H1 (cell line): ENCODE data around the gene CNPY3. TPM values are rescaled to one million over a fixed set of nuclear protein-coding genes. Genes with fewer than 3 reads are reported as not detected.

Experiments used
- CHD1 ChIP-seq: IDR thresholded peaks from 2 replicates; pipeline ENCODE4 v1.6.1; 2012; ENCODE audit warnings: low read depth, low read length, improper control_type of control experiment
- MAFK ChIP-seq: IDR thresholded peaks from 2 replicates; pipeline ENCODE4 v1.6.1; 2012; ENCODE audit warnings: low read depth, mild to moderate bottlenecking, improper control_type of control experiment, low read length
- POLR2A ChIP-seq, 2 experiments: IDR thresholded peaks; 1 replicate in 1 of 2; 2 replicates in 1 of 2; pipeline ENCODE4 v1.6.1; 2011; ENCODE audit warnings: low read depth in 2 of 2, low read length in 2 of 2, mild to moderate bottlenecking in 2 of 2; ENCODE audit errors: control extremely low read depth in 1 of 2
- SAP30 ChIP-seq: fragments of 300-600 bp; sonication (generic); IDR thresholded peaks from 2 replicates; pipeline ENCODE4 v1.7.1; 2012; ENCODE audit warnings: low read length, moderate library complexity, mild to moderate bottlenecking, inconsistent platforms; ENCODE audit not compliant: insufficient read depth, insufficient replicate concordance
- SIN3A ChIP-seq, 2 experiments: IDR thresholded peaks in 1 of 2; conservative IDR thresholded peaks in 1 of 2; 2 replicates each; pipeline ENCODE4 v1.6.1; 2011 to 2012; ENCODE audit warnings: low read length in 2 of 2, improper control_type of control experiment in 1 of 2, low read depth in 1 of 2, mild to moderate bottlenecking in 1 of 2
- SP2 ChIP-seq: IDR thresholded peaks from 2 replicates; pipeline ENCODE4 v1.6.1; 2012; ENCODE audit warnings: mild to moderate bottlenecking, low read length, inconsistent platforms
- SP4 ChIP-seq: IDR thresholded peaks from 2 replicates; pipeline ENCODE4 v1.6.1; 2012; ENCODE audit warnings: low read length, inconsistent platforms
- YY1 ChIP-seq: IDR thresholded peaks from 2 replicates; pipeline ENCODE4 v1.6.1; 2011; ENCODE audit warnings: low read depth, mild to moderate bottlenecking, low read length
- polyA plus RNA-seq, 7 experiments: library from polyadenylated mRNA; depleted of rRNA in 3 of 7; stranded (reverse) in 5 of 7; unstranded in 2 of 7; fragments of >200 nt in 5 of 7; fragments of 200-250 nt in 2 of 7; gene quantifications; 1 replicate in 5 of 7; 2 replicates in 1 of 7; 4 replicates in 1 of 7; pipeline versions ENCODE4 v1.2.1 to v1.2.3, GENCODE V29; 2011 to 2013; ENCODE audit warnings: missing spikeins in 2 of 7, mixed read lengths in 2 of 7
- total RNA-seq: library from RNA; stranded (reverse); fragmentation: NEBNext Ultra II Directional; extraction: Animal tissue kit (Norgen Biotek cat#: 25700); gene quantifications from 2 replicates; pipeline ENCODE4 v1.2.1, GENCODE V29; 2021

The CNPY3 gene
- total and polyA plus RNA-seq, 2 of the 8 experiments (the other 6 are each of a cell fraction or from before 2014, with no cell fraction given) = 49.6 to 64.5 TPM

DNA sequence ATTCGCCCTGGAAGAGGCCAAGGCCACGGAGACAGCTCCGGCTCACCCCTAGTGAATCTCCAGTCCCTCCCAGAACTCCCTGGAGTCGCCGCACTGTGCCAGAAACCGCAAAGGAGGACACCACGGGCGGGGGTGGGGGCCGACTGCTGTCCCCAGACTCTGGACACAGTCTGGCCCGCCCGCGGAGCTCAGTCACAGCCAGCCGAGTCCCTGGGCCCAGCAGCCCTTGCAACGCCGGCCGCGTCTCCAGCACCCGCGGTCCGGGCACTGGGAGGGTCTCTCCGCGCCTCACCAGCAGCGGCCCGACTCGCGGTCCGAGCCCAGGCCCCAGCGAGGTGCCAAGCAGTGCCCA, 49.2 kb downstream of the CNPY3 start (continued):
- TF ChIP-seq MAFK = no peak
- no peak for TF ChIP-seq CHD1
- no peak for TF ChIP-seq YY1
- no peak for TF ChIP-seq SP4
- TF ChIP-seq SAP30 = no peak
- no peak for TF ChIP-seq SIN3A (conservative IDR thresholded peaks at IDR 0.05 in 1 of 2, IDR thresholded peaks at IDR 0.05 in 1 of 2; ENCODE audit: low read depth in 1 of 2, low read length in 2 of 2)
- no peak for TF ChIP-seq POLR2A (IDR thresholded peaks at IDR 0.05; ENCODE audit: control extremely low read depth in 1 of 2, low read depth in 2 of 2, low read length in 2 of 2)
- TF ChIP-seq SP2 = no peak
